Activated naive CD4-positive, alpha-beta T cell treated with Interleukin-2 at 50 U/mL for 16 hours (primary cell): ENCODE data around the gene SEMA3D.

Source experiments
- DNase-seq: peaks from one replicate; pipeline ENCODE4 v3.0.0-alpha.2; 2020

SEMA3D gene

DNA sequence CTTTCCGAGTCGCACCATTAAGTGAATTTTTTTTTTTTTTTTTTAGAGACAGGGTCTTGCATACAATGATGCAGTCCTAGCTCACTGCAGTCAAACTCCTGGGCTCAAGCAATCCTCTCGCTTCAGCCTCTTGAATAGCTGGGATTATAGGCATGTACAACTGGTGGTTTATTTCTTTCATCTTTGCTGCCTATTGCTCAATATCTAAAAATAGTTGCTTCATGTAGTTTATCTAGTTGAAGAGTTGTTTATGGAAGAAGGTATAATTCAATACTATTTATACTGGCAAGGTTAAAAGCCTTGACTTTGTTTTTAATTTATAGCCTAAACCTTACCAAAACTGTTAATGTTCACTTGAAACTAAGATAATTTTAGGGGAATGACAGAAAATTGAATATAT lies 66.9 kb downstream of the SEMA3D start:
- DNase-seq, result no peak

GRCh38 chr7:85115862-85116261 lies 71.0 kb downstream of the SEMA3D start:
- DNase-seq, result no peak

- no peak for DNase-seq
These were observed 71.8 kb downstream of the SEMA3D start for GRCh38 chr7:85115006-85115405.

DNA sequence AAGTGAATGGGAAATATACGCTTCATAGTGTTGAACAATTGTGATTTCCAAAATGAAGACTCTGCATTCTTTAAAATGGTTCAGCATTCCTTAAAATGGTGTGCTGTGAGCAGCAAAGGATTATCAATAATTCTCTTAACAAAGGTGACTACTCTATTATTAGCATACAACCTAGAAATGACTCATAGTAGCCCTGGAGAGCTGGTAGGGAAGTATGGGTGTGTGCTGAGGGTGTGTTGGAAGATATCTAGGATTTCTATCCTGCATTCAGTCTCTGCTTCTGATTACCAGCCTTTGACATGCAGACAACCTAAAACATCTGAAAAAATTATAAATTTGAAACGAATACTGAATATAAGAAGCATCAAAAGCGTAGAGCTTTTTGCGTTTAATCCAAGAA lies 72.5 kb downstream of the SEMA3D start:
- DNase-seq, result no peak

GRCh38 chr7:85111761-85112160 lies 75.1 kb downstream of the SEMA3D start:
- DNase-seq, result no peak

- DNase-seq, result no peak
These were observed 80.1 kb downstream of the SEMA3D start for GRCh38 chr7:85106719-85107118.

GRCh38 chr7:85104432-85105205 lies 82.2 kb downstream of the SEMA3D start:
- no peak for DNase-seq

DNA sequence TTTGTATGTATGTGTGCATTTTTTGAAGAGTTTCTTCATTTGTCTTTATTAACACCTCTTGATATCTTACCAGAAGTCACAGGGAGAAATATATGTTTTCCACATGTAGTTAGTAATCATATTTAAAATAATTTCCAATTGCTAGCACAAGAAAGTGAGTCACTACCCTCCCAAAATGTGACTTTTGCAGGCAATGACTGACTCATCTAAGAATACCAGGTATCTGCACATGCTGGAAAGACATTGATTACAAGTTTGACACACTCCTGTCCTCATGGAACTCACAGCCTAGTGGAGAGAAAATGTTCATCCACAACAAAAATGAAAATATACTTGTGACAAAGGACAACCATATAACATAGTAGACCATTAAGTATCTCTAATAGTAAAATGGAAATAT lies 82.9 kb downstream of the SEMA3D start:
- no peak for DNase-seq

DNA sequence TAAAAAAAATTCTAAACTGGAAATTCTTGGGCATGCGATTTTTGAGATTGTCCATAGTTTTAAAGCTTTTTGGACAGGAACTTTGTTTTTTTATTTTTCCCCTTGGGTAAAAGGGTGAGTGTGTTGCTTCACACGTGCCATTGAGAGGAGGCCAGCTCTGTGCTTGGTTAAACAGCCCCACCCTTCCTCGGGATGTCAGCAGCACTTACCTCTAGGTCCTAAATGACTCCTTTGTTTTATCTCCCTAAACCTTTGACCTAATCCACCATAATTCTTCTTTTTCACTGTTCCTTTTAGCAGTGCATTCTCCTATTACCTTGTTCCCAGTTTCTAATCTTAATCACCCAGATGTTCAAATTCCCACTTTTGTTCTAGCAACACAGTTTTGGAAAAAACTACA lies 83.5 kb downstream of the SEMA3D start:
- DNase-seq, result no peak

DNA sequence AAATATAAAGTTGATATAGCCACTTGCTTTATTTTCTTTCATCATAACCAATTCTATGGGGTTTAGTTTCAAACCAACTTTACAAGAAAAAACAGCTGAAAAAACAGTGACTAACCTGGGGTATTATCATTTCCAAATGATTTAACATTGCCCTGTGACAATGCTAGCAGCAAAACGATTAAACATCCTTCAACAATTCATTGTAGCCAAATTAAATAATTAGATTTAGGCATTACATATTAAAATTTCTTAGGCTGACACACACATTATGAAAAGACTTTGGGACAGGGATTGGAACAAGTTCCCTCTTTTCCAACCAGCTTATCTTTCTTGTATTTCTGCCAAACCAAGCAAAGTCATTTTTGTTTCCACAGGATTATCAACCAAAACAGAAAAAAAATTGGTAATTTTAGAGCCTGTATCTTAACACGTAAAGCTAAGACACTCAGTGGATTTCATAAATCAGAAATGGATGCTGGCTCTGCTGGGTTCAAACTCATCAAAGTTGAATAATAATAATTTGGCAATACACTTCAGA lies 84.0 kb downstream of the SEMA3D start:
- no peak for DNase-seq

DNA sequence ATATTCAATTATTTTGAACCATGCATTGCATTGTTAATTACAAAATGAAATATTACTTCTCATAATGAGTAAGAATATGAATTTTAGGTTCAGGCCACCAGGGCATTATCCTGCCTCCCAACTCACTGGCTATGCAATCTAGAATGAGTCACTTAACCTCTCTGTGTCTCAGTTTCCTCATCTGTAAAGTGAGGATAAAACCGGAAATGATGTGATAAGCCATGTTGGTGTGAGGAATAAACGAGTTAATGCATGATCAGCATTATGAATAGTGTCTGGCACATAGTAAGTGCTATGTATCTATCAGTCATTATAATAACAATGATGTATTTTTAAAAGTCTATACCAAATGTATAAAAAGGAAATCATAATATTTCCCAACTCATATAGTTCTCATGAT lies 85.5 kb downstream of the SEMA3D start:
- DNase-seq, result no peak

GRCh38 chr7:85097844-85098243 lies 89.0 kb downstream of the SEMA3D start:
- DNase-seq, result no peak

DNA sequence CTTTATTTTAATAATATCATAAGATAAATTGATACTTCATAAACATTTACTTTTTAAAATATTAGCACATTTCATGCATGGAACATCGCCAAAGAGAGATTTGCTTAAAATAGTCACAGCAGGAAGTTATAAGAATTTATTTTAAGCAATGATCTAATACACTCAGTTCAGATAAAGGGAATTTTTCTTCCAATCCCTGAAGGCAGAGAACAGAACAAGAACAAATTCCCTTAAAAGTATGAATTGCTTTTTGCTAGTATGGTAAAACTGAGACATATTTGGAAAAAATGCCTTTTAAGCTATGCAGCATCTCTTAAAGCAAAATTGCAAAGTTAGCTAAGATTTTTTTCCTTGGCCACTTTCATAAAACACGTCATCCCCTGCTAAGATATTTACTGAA lies 91.0 kb downstream of the SEMA3D start:
- DNase-seq, result no peak

DNA sequence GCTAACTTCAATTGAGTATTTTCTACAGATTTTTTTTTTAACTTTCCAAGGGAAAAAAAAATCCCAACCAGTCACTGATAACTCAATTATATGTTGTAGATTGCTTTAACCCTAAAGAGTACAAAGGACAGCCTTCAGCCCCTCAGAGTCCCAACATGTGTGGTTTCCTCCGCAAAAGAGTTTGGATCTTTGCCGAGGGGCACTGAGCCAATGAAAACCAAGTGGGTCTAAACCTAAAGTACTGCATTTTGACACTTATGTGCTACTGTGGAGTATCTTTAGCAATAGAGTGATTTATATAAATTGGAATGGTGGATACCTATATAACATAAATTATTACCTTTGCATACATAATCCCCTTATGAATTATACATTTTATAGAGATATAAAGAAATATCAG lies 91.5 kb downstream of the SEMA3D start:
- no peak for DNase-seq

GRCh38 chr7:85094046-85094725 lies 92.7 kb downstream of the SEMA3D start:
- DNase-seq, result no peak

DNA sequence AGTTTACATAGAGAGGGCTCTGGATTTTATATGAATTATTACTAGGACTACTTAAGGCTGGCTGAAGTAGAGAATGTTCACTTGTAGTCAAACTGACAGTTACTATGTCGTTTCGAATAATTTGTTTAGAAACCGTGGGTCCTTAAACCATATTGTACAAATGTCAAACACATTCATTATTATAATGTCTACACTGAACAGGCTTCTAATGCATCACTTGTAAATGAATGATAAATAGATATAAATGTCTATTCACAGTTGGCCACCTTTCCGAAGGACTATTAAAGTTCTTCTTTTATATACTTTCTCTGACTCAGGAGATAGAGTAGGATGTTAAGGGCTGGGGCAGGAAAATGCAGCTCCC lies 95.3 kb downstream of the SEMA3D start:
- DNase-seq, result no peak

DNA sequence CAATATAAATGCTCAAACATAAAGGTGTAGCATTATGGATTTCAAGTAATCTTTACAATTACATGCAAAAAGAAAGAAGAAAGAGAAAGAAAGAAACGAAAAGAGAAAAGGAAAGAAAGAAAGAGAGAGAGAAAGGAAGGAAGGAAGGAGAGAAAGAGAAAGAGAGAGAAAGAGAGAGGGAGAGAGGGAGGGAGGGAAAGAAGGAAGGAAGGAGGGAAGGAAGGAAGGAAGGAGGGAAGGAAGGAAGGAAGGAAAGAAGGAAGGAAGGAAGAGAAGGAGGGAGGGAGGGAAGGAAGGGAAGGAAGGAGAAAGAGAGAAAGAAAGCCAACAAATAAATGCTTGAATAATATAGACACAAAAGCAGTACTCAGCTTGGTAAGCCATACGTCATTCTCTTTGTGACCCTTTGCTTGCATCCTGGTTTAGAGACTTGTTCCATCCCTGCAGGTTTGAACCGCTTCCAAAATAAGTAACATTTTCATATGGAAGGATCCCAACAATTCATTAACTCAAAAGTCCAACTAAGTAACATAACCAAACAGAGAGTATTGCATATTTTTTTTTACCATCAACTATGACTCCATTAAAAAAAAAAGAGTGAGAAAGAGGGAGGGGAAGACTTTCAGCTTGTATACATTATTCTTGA lies 95.8 kb downstream of the SEMA3D start:
- DNase-seq, result no peak

GRCh38 chr7:85090143-85090542 lies 96.7 kb downstream of the SEMA3D start:
- DNase-seq, result no peak

- no peak for DNase-seq
These were observed 105.0 kb downstream of the SEMA3D start for GRCh38 chr7:85081846-85082245.

DNA sequence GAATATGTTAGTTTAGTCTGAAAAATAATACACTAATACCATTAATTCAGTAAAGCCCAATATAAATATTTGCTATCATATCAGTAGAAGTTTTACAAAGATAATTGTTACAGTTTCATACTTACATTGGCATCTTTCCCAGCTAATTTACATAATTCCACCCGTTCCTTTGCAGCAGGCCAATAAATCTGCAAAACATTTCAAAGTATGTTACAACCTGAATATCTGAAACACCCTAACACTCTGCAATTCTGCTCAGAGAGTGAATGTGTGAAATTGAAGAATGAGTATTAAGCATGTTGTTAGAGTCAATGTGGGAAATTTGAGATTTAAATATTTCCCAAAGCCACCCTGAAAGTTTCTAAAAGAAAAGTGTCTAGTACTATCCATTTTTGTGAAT lies 105.5 kb downstream of the SEMA3D start:
- DNase-seq, result no peak

GRCh38 chr7:85079434-85079833 lies 107.4 kb downstream of the SEMA3D start:
- DNase-seq, result no peak

DNA sequence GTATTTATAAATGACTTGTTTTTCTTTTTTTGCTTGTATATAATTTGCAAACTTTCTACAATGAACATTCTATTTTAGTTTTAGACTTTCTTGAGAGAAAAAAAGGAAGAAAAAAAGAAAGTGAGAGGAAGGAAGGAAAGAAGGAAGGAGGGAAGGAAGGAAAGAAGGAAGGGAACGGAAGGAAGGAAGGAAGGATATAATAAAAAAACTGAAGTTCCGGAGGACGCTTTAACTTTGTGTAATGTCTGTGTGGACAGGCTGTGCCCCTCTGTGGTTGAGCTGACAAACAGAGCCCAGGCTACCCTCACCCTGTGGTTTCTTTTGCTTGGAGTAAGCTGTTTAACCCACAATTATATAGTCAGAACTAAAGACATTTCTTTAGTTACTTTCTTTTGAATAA lies 108.7 kb downstream of the SEMA3D start:
- no peak for DNase-seq

GRCh38 chr7:85075864-85076263 lies 111.0 kb downstream of the SEMA3D start:
- DNase-seq, result no peak

DNA sequence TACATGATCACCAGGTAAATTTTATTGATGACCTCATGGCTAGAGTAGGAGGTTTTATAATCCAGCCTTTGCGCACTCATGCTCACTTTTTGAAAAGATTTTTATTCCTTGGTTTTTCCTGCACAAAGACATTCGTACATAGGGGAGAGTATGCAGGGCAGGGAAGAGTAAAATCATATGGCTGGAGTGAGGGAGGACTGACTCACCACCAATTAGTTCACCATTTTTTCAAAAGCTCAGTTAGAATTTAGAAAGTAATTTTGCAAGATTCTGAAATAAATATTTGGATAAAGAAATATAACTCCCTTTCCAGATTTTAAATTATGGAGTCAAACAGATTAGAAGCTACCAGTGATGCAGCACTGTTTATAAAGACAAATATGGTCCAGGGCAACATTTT lies 111.9 kb downstream of the SEMA3D start:
- DNase-seq, result no peak
